Motor neuron (in vitro differentiated cells): ENCODE measurements around the gene POU3F4. TPM values are rescaled to one million over a fixed set of nuclear protein-coding genes. Genes with fewer than 3 reads are reported as not detected.
A peak's percentile ranks its signal among the peaks of the same experiment; 100 is the strongest.

ENCODE experiments used
- ATAC-seq, 8 experiments: fragments of 200-7000 bp; cut with Tn5 transposase; replicated peaks in 6 of 8; 2 replicates each; pipeline ENCODE4 v1.8.0; 2021; ENCODE audit warnings: mild to moderate bottlenecking in 8 of 8, moderate library complexity in 8 of 8
- H3K27ac ChIP-seq, 2 donors: fragments of 250-450 bp; sonication (Bioruptor Pico); 2 replicates each; pipeline ENCODE4 v1.9.0; 2021; ENCODE audit warnings: antibody characterized with exemption in 2 of 2, mild to moderate bottlenecking in 2 of 2, moderate library complexity in 1 of 2
- H3K4me1 ChIP-seq, 2 donors: fragments of 250-450 bp; sonication (Bioruptor Pico); replicated peaks in 1 of 2; 2 replicates each; pipeline ENCODE4 v1.6.1; 2021; ENCODE audit warnings: antibody characterized with exemption in 2 of 2, mild to moderate bottlenecking in 2 of 2, moderate library complexity in 1 of 2
- H3K4me3 ChIP-seq, 5 donors: fragments of 250-450 bp; sonication (Bioruptor Pico); 2 replicates each; pipeline ENCODE4 v1.9.0; 2021; ENCODE audit warnings: antibody characterized with exemption in 5 of 5, mild to moderate bottlenecking in 5 of 5, moderate library complexity in 4 of 5
- WGBS, 10 experiments: fragments of 450-650 bp; shearing (Covaris generic); methylation state at CpG; one replicate each; pipeline ENCODE4 v1.0.0; 2022; 5-methylcytosine and 5-hydroxymethylcytosine counted together
- in situ Hi-C, 9 experiments: fragments of 400-800 bp; cut with MboI; loops; one replicate each; pipeline ENCODE4 v1.15.0; 2021; ENCODE audit warnings: low sequenced_read_pairs in 9 of 9, low pct_unique_long_range_greater_than_20kb in 2 of 9; ENCODE audit not compliant: unreplicated experiment in 9 of 9
- total RNA-seq, 8 experiments: library from RNA; unstranded; fragments of 300-600 nt; gene quantifications; 2 replicates each; pipeline versions ENCODE4 v1.2.3 to v1.2.4, GENCODE V29; 2022

Gene POU3F4
- 10 to 100 TPM in 1 of 8 experiments, 1 to 10 TPM in 3, under 1 TPM in 2, not detected in 2; 0.10 to 25.0 (median 6.8) TPM for total RNA-seq

- Histone ChIP-seq H3K27ac (no peak within 1 kb of the TSS), H3K4me3 (peak within 1 kb of the TSS in 4 of 5 donors; percentile 33 to 52 (median 38))
- 0 to 51% (median 15%) methylated on average over 1 to 13 of the region's 25 CpGs; no CpG with 5 or more reads in 7 of the 10 experiments for WGBS, 10 experiments
These were observed at the start of gene POU3F4 for GRCh38 chrX:83508006-83508405. POU3F4 (plus strand) TSS chrX:83508290; CDS start chrX:83508325, 35 bp downstream.

GRCh38 chrX:83469551-83469950 lies 38.5 kb upstream of the POU3F4 start:
- ATAC-seq = peak in 2 of 8 experiments; percentile 30 to 46
- Histone ChIP-seq H3K4me1 (no peaks in the 10 kb centered on the region), H3K27ac (no peak overlapping the region), H3K4me3 (no peak overlapping the region)
- in situ Hi-C loops = no loop called here

More at GRCh38 chrX:83508006-83508405, at the start of gene POU3F4:
- ATAC-seq = peak in 3 of 8 experiments; percentile 84 to 85 (median 85)
- peaks cover 18 to 30% of the 10 kb centered on the region in 2 donors for H3K4me1 ChIP-seq
- in situ Hi-C loops = no loop called here

GRCh38 chrX:83495898-83496297 lies 12.2 kb upstream of the POU3F4 start:
- no peak overlapping the region for H3K27ac ChIP-seq
- in situ Hi-C loops = no loop called here
- ATAC-seq = peak in 3 of 8 experiments; percentile 41 to 46 (median 43)
- H3K4me3 ChIP-seq = no peak overlapping the region
- WGBS, 10 experiments = 0% methylated on average over 1 to 2 of the region's 2 CpGs; no CpG with 5 or more reads in 7 of the 10 experiments
- peaks cover 0 to 10% of the 10 kb centered on the region in 2 donors for H3K4me1 ChIP-seq

- Histone ChIP-seq H3K4me1 (peaks cover 29 to 45% of the 10 kb centered on the region in 2 donors), H3K27ac (no peak overlapping the region), H3K4me3 (peak overlapping the region in 1 of 5 donors; percentile 27)
- in situ Hi-C loops = no loop called here
- WGBS, 10 experiments = 0% methylated on average over 3 of the region's 9 CpGs; no CpG with 5 or more reads in 8 of the 10 experiments
- peak in 3 of 8 experiments; percentile 30 to 50 (median 36) for ATAC-seq
These were observed 7.1 kb upstream of the POU3F4 start for GRCh38 chrX:83501003-83501402.

GRCh38 chrX:83501530-83501929 lies 6.6 kb upstream of the POU3F4 start:
- peak in 3 of 8 experiments; percentile 38 to 53 (median 43) for ATAC-seq
- H3K4me1 ChIP-seq = peaks cover 30 to 42% of the 10 kb centered on the region in 2 donors
- in situ Hi-C loops = no loop called here
- WGBS, 10 experiments = 0 to 92% methylated on average over 2 to 6 of the region's 11 CpGs; no CpG with 5 or more reads in 8 of the 10 experiments
- H3K4me3 ChIP-seq = peak overlapping the region in 2 of 5 donors; percentile 10 to 27
- H3K27ac ChIP-seq = no peak overlapping the region

- peak overlapping the region in 4 of 5 donors; percentile 5 to 20 (median 8) for H3K4me3 ChIP-seq
- peak overlapping the region; percentile 55 to 85 for H3K27ac ChIP-seq
- in situ Hi-C loops = no loop called here
- peak in 2 of 8 experiments; percentile 27 to 51 for ATAC-seq
- WGBS, 10 experiments = 0 to 20% (median 1%) methylated on average over 1 to 11 of the region's 11 CpGs; no CpG with 5 or more reads in 4 of the 10 experiments
- H3K4me1 ChIP-seq = peaks cover 30 to 42% of the 10 kb centered on the region in 2 donors
These were observed 3.2 kb upstream of the POU3F4 start for GRCh38 chrX:83504721-83505479.

GRCh38 chrX:83508526-83509253 lies 600 bp downstream of the POU3F4 start:
- in situ Hi-C loops = no loop called here
- ATAC-seq = peak in 3 of 8 experiments; percentile 11 to 19 (median 15)
- Histone ChIP-seq H3K27ac (no peak overlapping the region), H3K4me1 (peaks cover 18 to 25% of the 10 kb centered on the region in 2 donors), H3K4me3 (peak overlapping the region in 4 of 5 donors; percentile 33 to 52 (median 38))
- WGBS, 10 experiments = 3 to 36% methylated on average over 12 to 16 of the region's 50 CpGs; no CpG with 5 or more reads in 8 of the 10 experiments

- peaks cover 14 to 19% of the 10 kb centered on the region in 2 donors for H3K4me1 ChIP-seq
- ATAC-seq = no peak
- in situ Hi-C loops = no loop called here
- no peak overlapping the region for H3K27ac ChIP-seq
- 0 to 36% (median 7%) methylated on average over 4 to 14 of the region's 16 CpGs; no CpG with 5 or more reads in 4 of the 10 experiments for WGBS, 10 experiments
- peak overlapping the region in 4 of 5 donors; percentile 33 to 52 (median 38) for H3K4me3 ChIP-seq
These were observed 1.2 kb downstream of the POU3F4 start for GRCh38 chrX:83509254-83509801.

GRCh38 chrX:83510510-83511062 lies 2.5 kb downstream of the POU3F4 start:
- 0 to 32% methylated on average over 1 to 20 of the region's 36 CpGs; no CpG with 5 or more reads in 8 of the 10 experiments for WGBS, 10 experiments
- peak overlapping the region; percentile 26 to 52 (median 38) for H3K4me3 ChIP-seq
- ATAC-seq = peak in 4 of 8 experiments; percentile 3 to 65 (median 11)
- in situ Hi-C loops = no loop called here
- peak overlapping the region; percentile 27 to 80 for H3K27ac ChIP-seq
- H3K4me1 ChIP-seq = peaks cover 8 to 12% of the 10 kb centered on the region in 2 donors

GRCh38 chrX:83511208-83511607 lies 3.1 kb downstream of the POU3F4 start:
- WGBS, 10 experiments = 0 to 60% (median 5%) methylated on average over 2 to 4 of the region's 17 CpGs; no CpG with 5 or more reads in 7 of the 10 experiments
- ATAC-seq = peak in 5 of 8 experiments; percentile 26 to 89 (median 69)
- peak overlapping the region; percentile 27 to 80 for H3K27ac ChIP-seq
- H3K4me3 ChIP-seq = peak overlapping the region; percentile 26 to 52 (median 38)
- peaks cover 8% of the 10 kb centered on the region in 2 donors for H3K4me1 ChIP-seq
- in situ Hi-C loops = no loop called here

- peak overlapping the region in 1 of 2 donors; percentile 65 for H3K27ac ChIP-seq
- H3K4me3 ChIP-seq = peak overlapping the region in 4 of 5 donors; percentile 10 to 52 (median 38)
- in situ Hi-C loops = no loop called here
- 0 to 25% (median 10%) methylated on average over 2 to 11 of the region's 14 CpGs; no CpG with 5 or more reads in 6 of the 10 experiments for WGBS, 10 experiments
- ATAC-seq = no peak
- H3K4me1 ChIP-seq = peaks cover 8% of the 10 kb centered on the region in 2 donors
These were observed 4.0 kb downstream of the POU3F4 start for GRCh38 chrX:83512111-83512510.

GRCh38 chrX:83516597-83516996 lies 8.5 kb downstream of the POU3F4 start:
- no peak for ATAC-seq
- 17 to 30% methylated on average over 1 of the region's 1 CpG; no CpG with 5 or more reads in 8 of the 10 experiments for WGBS, 10 experiments
- Histone ChIP-seq H3K4me1 (peaks cover 8% of the 10 kb centered on the region in 2 donors), H3K27ac (no peak overlapping the region), H3K4me3 (no peak overlapping the region)
- in situ Hi-C loops = no loop called here
